Loucy (cell line): Measurements from ENCODE around the gene SUPT4H1.

ENCODE experiments used
- H2AFZ ChIP-seq: fragments of 200-600 bp; sonication (generic); 2 replicates; pipeline ENCODE4 v1.6.0; 2016; ENCODE audit warnings: antibody characterized with exemption, mild to moderate bottlenecking, low read length, moderate library complexity
- H3F3A ChIP-seq: fragments of 200-600 bp; 2 replicates; pipeline ENCODE4 v1.6.0; 2016; ENCODE audit warnings: antibody characterized with exemption, low read depth, mild to moderate bottlenecking
- H3K27me3 ChIP-seq: fragments of 200-600 bp; sonication (generic); 2 replicates; pipeline ENCODE4 v1.6.1; 2014; ENCODE audit warnings: low read length, mild to moderate bottlenecking; ENCODE audit not compliant: insufficient read depth, poor library complexity, severe bottlenecking
- H3K36me3 ChIP-seq: fragments of 200-600 bp; sonication (generic); 2 replicates; pipeline ENCODE4 v1.6.1; 2016; ENCODE audit warnings: low read length; ENCODE audit not compliant: insufficient read depth
- H3K4me1 ChIP-seq: fragments of 200-600 bp; sonication (generic); 2 replicates; pipeline ENCODE4 v1.5.1; 2014; ENCODE audit warnings: low read length, mild to moderate bottlenecking; ENCODE audit not compliant: insufficient read depth, poor library complexity, severe bottlenecking
- H3K4me2 ChIP-seq: fragments of 200-600 bp; sonication (generic); 2 replicates; pipeline ENCODE4 v1.6.0; 2014; ENCODE audit warnings: antibody characterized with exemption, low read length, low read depth, mild to moderate bottlenecking; ENCODE audit not compliant: poor library complexity, severe bottlenecking
- H3K4me3 ChIP-seq: fragments of 200-600 bp; sonication (generic); 2 replicates; pipeline ENCODE4 v1.5.1; 2014; ENCODE audit warnings: low read length, mild to moderate bottlenecking, mixed read lengths; ENCODE audit not compliant: poor library complexity, severe bottlenecking
- H3K79me2 ChIP-seq: fragments of 200-600 bp; sonication (generic); 2 replicates; pipeline ENCODE4 v1.6.1; 2014; ENCODE audit warnings: low read length; ENCODE audit not compliant: insufficient read depth
- H3K9ac ChIP-seq: fragments of 200-600 bp; sonication (generic); 2 replicates; pipeline ENCODE4 v1.6.0; 2014; ENCODE audit warnings: mild to moderate bottlenecking, low read depth, low read length, moderate library complexity; ENCODE audit not compliant: poor library complexity, severe bottlenecking
- H3K9me2 ChIP-seq: fragments of 200-600 bp; sonication (generic); replicated peaks from 2 replicates; pipeline ENCODE4 v1.6.1; 2016; ENCODE audit warnings: low read depth, low read length, mixed read lengths
- H3K9me3 ChIP-seq: fragments of 200-600 bp; sonication (generic); 2 replicates; pipeline ENCODE4 v1.6.1; 2014; ENCODE audit warnings: mild to moderate bottlenecking, antibody characterized with exemption, low read length, low read depth; ENCODE audit not compliant: insufficient read depth
- H4K20me1 ChIP-seq: fragments of 200-600 bp; sonication (generic); 2 replicates; pipeline ENCODE4 v1.6.0; 2014; ENCODE audit warnings: antibody characterized with exemption, low read length, mild to moderate bottlenecking; ENCODE audit not compliant: insufficient read depth, poor library complexity, severe bottlenecking
- EZH2phosphoT487 ChIP-seq: fragments of 200-600 bp; IDR thresholded peaks from 2 replicates; pipeline ENCODE4 v1.6.1; 2018; ENCODE audit warnings: antibody characterized with exemption, mild to moderate bottlenecking, moderate library complexity, borderline replicate concordance
- TF ChIP-seq, protein P1 (sequence below): fragments of 200-600 bp; sonication (generic); conservative IDR thresholded peaks from 2 replicates; pipeline ENCODE4 v1.5.1; 2014; ENCODE audit warnings: mild to moderate bottlenecking, antibody characterized with exemption, low read length

The SUPT4H1 gene

DNA sequence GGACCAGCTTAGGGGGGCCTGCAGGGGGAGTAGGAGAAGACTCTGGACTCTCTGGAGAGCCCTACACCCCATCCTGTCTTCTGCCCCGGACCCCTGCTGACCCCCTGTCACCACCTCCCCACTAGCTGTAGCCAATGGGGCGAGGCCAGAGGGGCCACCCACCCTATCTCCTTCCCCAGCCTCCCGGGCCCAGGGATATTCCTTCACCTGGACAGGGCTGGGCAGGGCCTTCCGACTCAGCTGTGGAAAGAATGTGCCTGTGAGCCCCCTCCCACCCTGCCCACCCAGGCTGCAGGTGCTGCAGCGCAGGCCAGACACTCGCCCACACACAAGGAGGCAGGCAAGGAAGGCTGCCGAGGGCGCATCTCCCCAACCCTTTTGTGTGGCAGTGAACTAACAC lies 46.4 kb downstream of the SUPT4H1 start:
- no peak overlapping the region for H3K4me2 ChIP-seq
- peaks cover 37% of the 10 kb centered on the region; the same call in 1 of the 2 replicates for H3K36me3 ChIP-seq
- TF ChIP-seq EZH2phosphoT487, result no peak
- TF ChIP-seq, protein P1, sequence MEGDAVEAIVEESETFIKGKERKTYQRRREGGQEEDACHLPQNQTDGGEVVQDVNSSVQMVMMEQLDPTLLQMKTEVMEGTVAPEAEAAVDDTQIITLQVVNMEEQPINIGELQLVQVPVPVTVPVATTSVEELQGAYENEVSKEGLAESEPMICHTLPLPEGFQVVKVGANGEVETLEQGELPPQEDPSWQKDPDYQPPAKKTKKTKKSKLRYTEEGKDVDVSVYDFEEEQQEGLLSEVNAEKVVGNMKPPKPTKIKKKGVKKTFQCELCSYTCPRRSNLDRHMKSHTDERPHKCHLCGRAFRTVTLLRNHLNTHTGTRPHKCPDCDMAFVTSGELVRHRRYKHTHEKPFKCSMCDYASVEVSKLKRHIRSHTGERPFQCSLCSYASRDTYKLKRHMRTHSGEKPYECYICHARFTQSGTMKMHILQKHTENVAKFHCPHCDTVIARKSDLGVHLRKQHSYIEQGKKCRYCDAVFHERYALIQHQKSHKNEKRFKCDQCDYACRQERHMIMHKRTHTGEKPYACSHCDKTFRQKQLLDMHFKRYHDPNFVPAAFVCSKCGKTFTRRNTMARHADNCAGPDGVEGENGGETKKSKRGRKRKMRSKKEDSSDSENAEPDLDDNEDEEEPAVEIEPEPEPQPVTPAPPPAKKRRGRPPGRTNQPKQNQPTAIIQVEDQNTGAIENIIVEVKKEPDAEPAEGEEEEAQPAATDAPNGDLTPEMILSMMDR, result no peak
- no peaks in the 10 kb centered on the region for H4K20me1 ChIP-seq
- H3K9me2 ChIP-seq, result no peaks in the 10 kb centered on the region
- no peak overlapping the region for H3K9ac ChIP-seq
- no peaks in the 10 kb centered on the region for H3K9me3 ChIP-seq
- no peaks in the 10 kb centered on the region for H3K27me3 ChIP-seq
- no peaks in the 10 kb centered on the region for H3F3A ChIP-seq
- no peaks in the 10 kb centered on the region for H3K4me1 ChIP-seq
- no peak overlapping the region for H2AFZ ChIP-seq
- no peaks in the 10 kb centered on the region for H3K79me2 ChIP-seq
- H3K4me3 ChIP-seq, result no peak overlapping the region

DNA sequence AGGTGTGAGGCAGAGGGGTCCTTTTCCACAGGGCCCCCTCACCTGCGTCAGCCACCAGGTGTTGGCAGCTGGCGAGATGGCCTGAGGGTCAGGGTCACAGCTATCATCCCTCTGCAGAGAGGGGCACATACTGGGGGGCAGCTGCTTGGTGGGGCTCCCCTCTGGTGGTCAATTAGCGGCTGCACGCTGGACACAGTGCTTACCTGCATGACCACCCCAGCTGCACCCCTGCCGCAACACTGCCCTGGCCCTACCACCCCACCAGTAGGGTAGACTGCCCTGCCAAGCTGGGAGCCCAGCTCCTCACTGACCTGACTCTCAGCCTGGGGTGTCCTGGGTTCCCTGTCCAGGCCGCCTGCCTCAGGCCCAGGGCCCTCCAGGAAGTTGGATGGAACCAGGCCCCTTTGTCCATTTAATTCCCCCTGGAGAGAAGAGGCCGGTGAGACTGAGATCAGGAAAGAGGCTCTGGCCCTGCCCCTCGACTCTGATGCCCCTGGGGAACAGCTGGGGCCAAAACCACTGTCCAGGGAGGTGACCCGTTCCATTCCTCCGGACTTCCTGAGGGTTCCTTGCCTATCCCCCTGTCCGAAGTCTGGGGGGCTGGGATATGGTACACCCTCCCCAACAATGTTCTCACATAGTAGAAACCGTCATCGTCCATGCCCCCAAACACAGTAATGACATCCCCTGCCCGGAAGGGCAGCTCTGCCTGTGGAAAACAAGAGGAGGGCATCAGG lies 47.1 kb downstream of the SUPT4H1 start:
- no peaks in the 10 kb centered on the region for H3K4me1 ChIP-seq
- no peaks in the 10 kb centered on the region for H3K79me2 ChIP-seq
- H3F3A ChIP-seq, result no peaks in the 10 kb centered on the region
- TF ChIP-seq EZH2phosphoT487, result no peak
- TF ChIP-seq, protein P1, result no peak
- no peak overlapping the region for H3K9ac ChIP-seq
- H3K9me3 ChIP-seq, result no peaks in the 10 kb centered on the region
- no peak overlapping the region for H2AFZ ChIP-seq
- peaks cover 30% of the 10 kb centered on the region; the same call in 1 of the 2 replicates for H3K36me3 ChIP-seq
- H3K27me3 ChIP-seq, result no peaks in the 10 kb centered on the region
- H4K20me1 ChIP-seq, result no peaks in the 10 kb centered on the region
- H3K4me2 ChIP-seq, result no peak overlapping the region
- H3K4me3 ChIP-seq, result no peak overlapping the region
- no peaks in the 10 kb centered on the region for H3K9me2 ChIP-seq

DNA sequence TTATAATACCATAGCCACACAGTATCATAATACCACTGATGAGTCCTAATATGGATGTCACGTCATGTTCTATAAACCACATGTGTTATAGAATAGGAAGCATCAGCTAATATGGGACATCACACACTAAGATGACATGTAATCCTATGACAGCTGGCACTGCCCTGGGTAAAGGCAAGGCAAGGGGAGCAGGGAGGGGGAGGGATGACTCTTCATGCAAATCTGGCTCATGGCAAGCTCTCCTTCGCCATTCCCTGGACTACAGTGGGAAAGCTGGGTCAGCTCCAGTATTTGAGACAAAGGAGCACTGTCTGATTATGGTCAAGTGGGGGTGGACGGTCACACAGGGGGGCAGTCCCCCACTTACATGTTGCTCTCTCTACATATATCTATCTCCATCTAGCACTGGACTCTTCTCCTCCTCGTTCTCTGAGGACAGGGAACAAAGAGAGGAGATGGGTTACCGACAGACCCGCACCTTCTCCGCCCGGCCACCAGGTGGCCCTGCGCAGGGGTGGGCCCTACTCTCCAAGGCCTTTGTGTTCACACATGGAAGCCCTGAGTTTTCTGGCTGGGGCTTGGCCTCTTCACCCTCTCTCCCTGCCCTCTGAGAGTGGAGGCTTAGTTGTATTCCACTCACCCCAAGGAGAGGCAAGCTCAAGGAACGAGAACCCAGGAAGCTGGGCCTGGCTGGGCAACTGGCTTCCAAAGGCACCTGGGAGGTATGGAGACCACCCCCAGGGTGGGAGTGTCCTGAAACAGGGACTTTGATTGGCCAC lies 47.8 kb downstream of the SUPT4H1 start:
- Histone ChIP-seq H3K9ac (no peak overlapping the region), H3K27me3 (no peaks in the 10 kb centered on the region), H3K4me1 (no peaks in the 10 kb centered on the region), H3K36me3 (peaks cover 26% of the 10 kb centered on the region; the same call in 1 of the 2 replicates), H3K4me2 (no peak overlapping the region), H3F3A (no peaks in the 10 kb centered on the region), H3K9me2 (no peaks in the 10 kb centered on the region), H3K4me3 (no peak overlapping the region), H2AFZ (no peak overlapping the region), H3K9me3 (no peaks in the 10 kb centered on the region), H4K20me1 (no peaks in the 10 kb centered on the region), H3K79me2 (no peaks in the 10 kb centered on the region)
- no peak for TF ChIP-seq EZH2phosphoT487
- TF ChIP-seq, protein P1, result peak; percentile 91
